CD14-positive monocyte (primary cell): ENCODE measurements around the gene KNTC1. TPM values are rescaled to one million over a fixed set of nuclear protein-coding genes. Genes with fewer than 3 reads are reported as not detected.

Experiments used
- DNase-seq, 3 donors: peaks; one replicate each; pipeline ENCODE4 v3.0.0-alpha.2; 2011 to 2022
- H2AFZ ChIP-seq: 2 replicates; pipeline ENCODE4 v1.6.0; 2012; ENCODE audit warnings: mild to moderate bottlenecking, low read depth, low read length, inconsistent platforms; ENCODE audit not compliant: insufficient read depth, poor library complexity, severe bottlenecking
- H3K27ac ChIP-seq, 2 donors: 1 replicate in 1 of 2; 2 replicates in 1 of 2; pipeline ENCODE4 v1.5.1; 2012 to 2013; ENCODE audit warnings: low read length in 2 of 2, control low read depth in 1 of 2, inconsistent platforms in 1 of 2, low read depth in 1 of 2, mild to moderate bottlenecking in 1 of 2
- H3K27me3 ChIP-seq, 2 donors: one replicate each; pipeline versions ENCODE4 v1.6.0 to v1.6.1; 2011 to 2013; ENCODE audit warnings: low read length in 2 of 2; ENCODE audit not compliant: control insufficient read depth in 2 of 2, insufficient read depth in 2 of 2
- H3K36me3 ChIP-seq, 2 donors: replicated peaks in 1 of 2; 1 replicate in 1 of 2; 2 replicates in 1 of 2; pipeline versions ENCODE4 v1.5.1 to v1.6.1; 2012 to 2013; ENCODE audit warnings: low read length in 2 of 2, control low read depth in 1 of 2, inconsistent platforms in 1 of 2, mild to moderate bottlenecking in 1 of 2; ENCODE audit not compliant: insufficient read depth in 2 of 2, control insufficient read depth in 1 of 2
- H3K4me1 ChIP-seq, 2 donors: 1 replicate in 1 of 2; 2 replicates in 1 of 2; pipeline versions ENCODE4 v1.5.1 to v1.6.1; 2012 to 2013; ENCODE audit warnings: low read length in 2 of 2, control low read depth in 1 of 2, inconsistent platforms in 1 of 2, mild to moderate bottlenecking in 1 of 2, moderate library complexity in 1 of 2; ENCODE audit not compliant: insufficient read depth in 2 of 2, control insufficient read depth in 1 of 2
- H3K4me2 ChIP-seq: replicated peaks from 2 replicates; pipeline ENCODE3; 2012; ENCODE audit warnings: low read length, moderate library complexity, mild to moderate bottlenecking; ENCODE audit not compliant: poor library complexity, severe bottlenecking; ENCODE audit errors: extremely low read depth
- H3K4me3 ChIP-seq, 3 experiments: fragments of 200-600 bp in 1 of 3; sonication (generic) in 1 of 3; replicated peaks in 1 of 3; 1 replicate in 2 of 3; 2 replicates in 1 of 3; pipeline ENCODE4 v1.5.1; 2011 to 2013; ENCODE audit warnings: low read length in 3 of 3, mild to moderate bottlenecking in 3 of 3, control low read depth in 2 of 3, low read depth in 2 of 3, inconsistent platforms in 1 of 3, moderate library complexity in 1 of 3
- H3K79me2 ChIP-seq: 2 replicates; pipeline ENCODE4 v1.6.0; 2012; ENCODE audit warnings: mild to moderate bottlenecking, control low read depth, inconsistent platforms, low read length, moderate library complexity; ENCODE audit not compliant: insufficient read depth
- H3K9ac ChIP-seq: 2 replicates; pipeline ENCODE4 v1.6.0; 2017; ENCODE audit warnings: low read length, mild to moderate bottlenecking; ENCODE audit not compliant: insufficient read depth, poor library complexity, severe bottlenecking
- H3K9me3 ChIP-seq, 2 donors: replicated peaks in 1 of 2; 1 replicate in 1 of 2; 2 replicates in 1 of 2; pipeline versions ENCODE4 v1.5.1 to v1.6.1; 2012 to 2013; ENCODE audit warnings: low read length in 2 of 2, control low read depth in 1 of 2; ENCODE audit not compliant: control insufficient read depth in 1 of 2, insufficient read depth in 1 of 2
- H4K20me1 ChIP-seq: 2 replicates; pipeline ENCODE4 v1.6.0; 2012; ENCODE audit warnings: mild to moderate bottlenecking, low read length, control low read depth, moderate library complexity; ENCODE audit not compliant: insufficient read depth
- H3K27ac Mint-ChIP-seq, 7 donors: one replicate each; pipeline ENCODE4 v1.8.0; 2020; ENCODE audit warnings: mild to moderate bottlenecking in 7 of 7, mixed read lengths in 7 of 7, moderate library complexity in 6 of 7, inconsistent platforms in 2 of 7
- H3K27me3 Mint-ChIP-seq, 3 donors: one replicate each; pipeline ENCODE4 v1.8.0; 2021 to 2022; ENCODE audit warnings: low read depth in 3 of 3, mild to moderate bottlenecking in 3 of 3, mixed read lengths in 3 of 3, moderate library complexity in 3 of 3, inconsistent platforms in 1 of 3
- H3K36me3 Mint-ChIP-seq, 2 donors: one replicate each; pipeline ENCODE4 v1.8.0; 2020; ENCODE audit warnings: mixed read lengths in 2 of 2, inconsistent platforms in 1 of 2, mild to moderate bottlenecking in 1 of 2
- H3K4me1 Mint-ChIP-seq: one replicate; pipeline ENCODE4 v1.8.0; 2020; ENCODE audit warnings: mild to moderate bottlenecking, mixed read lengths
- H3K4me3 Mint-ChIP-seq, 2 donors: one replicate each; pipeline ENCODE4 v1.8.0; 2020; ENCODE audit warnings: mild to moderate bottlenecking in 2 of 2, mixed read lengths in 2 of 2, moderate library complexity in 1 of 2
- H3K9me3 Mint-ChIP-seq, 7 donors: one replicate each; pipeline ENCODE4 v1.8.0; 2020 to 2022; ENCODE audit warnings: mixed read lengths in 7 of 7, mild to moderate bottlenecking in 6 of 7, moderate library complexity in 6 of 7, inconsistent platforms in 2 of 7
- WGBS: methylation state at CpG from one replicate; pipeline ENCODE4 v1.1.5; 2013; ENCODE audit warnings: missing lambda C conversion rate; ENCODE audit not compliant: insufficient coverage; 5-methylcytosine and 5-hydroxymethylcytosine counted together
- intact Hi-C, 2 donors: fragments of 100-400 bp; cut with micrococcal nuclease; formaldehyde crosslinking; loops; one replicate each; pipeline versions ENCODE4 v1.15.0 to v1.15.1; 2023
- polyA plus RNA-seq, 3 donors: library from polyadenylated mRNA; depleted of rRNA in 1 of 3; unstranded in 2 of 3; stranded (reverse) in 1 of 3; fragments of 300-500 nt in 2 of 3; fragments of >200 nt in 1 of 3; fragmentation: Illumina TruSeq in 2 of 3; gene quantifications; 1 replicate in 2 of 3; 2 replicates in 1 of 3; pipeline ENCODE4 v1.2.3, GENCODE V29; 2012 to 2021
- TF ChIP-seq, protein P1 (sequence below): fragments of 200-600 bp; IDR thresholded peaks from one replicate; pipeline ENCODE4 v1.8.0; 2022; ENCODE audit warnings: antibody characterized with exemption, mild to moderate bottlenecking

Gene KNTC1
- polyA plus RNA-seq, 3 donors, result 0.65 to 10.3 (median 0.81) TPM

DNA sequence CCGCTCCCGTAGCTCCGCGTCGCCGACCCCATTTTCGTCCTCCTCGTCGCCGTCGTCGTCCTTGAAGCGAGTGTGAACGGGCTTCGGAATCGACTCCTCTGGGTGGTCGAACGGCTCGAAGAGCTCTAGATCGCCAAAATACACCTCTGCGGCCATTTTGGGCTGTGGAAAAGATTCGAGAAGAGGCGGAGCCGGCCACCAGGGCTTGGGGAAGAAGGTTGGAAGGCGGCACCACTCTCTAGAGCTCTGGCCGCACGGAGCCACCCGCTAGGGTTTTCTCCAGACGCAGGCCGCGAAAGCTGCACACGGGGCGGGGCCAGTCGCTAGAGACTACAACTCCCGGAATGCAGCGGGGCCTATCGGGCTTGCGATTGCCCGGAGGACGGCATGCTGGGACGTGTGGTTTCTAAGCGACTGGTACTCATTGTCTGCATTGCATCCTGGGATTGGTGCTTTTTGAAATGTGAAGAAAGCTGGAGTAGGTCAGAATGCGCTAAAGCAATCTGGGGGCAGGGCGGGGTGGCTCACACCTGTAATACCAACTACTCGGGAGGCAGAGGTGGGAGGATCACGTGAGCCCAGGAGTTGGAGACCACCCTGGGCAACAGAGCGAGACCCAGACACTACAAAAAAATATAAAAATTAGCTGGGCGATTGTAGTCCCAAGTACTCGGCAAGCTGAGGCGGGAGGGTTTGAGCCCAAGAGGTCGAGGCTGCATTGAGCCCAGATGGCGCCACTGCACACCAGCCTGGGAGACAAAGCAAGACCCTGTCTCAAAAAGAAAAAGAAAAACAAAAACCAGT lies 26.2 kb upstream of the KNTC1 start, which contains the start of gene ZCCHC8:
TSS of gene ZCCHC8 (minus strand) at position 248 of the 804 bp plus-strand sequence. CDS start at position 156, 92 bp downstream.
- Mint-ChIP-seq H3K36me3 (peaks cover 28 to 42% of the 10 kb centered on the region in 2 donors), H3K27me3 (peaks cover 0 to 2% (median 0%) of the 10 kb centered on the region in 3 donors), H3K4me1 (peaks cover 41% of the 10 kb centered on the region), H3K27ac (peak within 1 kb of the TSS; percentile 95 to 99 (median 99)), H3K9me3 (peaks cover 0 to 2% (median 0%) of the 10 kb centered on the region in 7 donors), H3K4me3 (peak within 1 kb of the TSS; percentile 95 to 98)
- Histone ChIP-seq H4K20me1 (peaks cover 32% of the 10 kb centered on the region), H3K4me1 (peaks cover 32 to 50% of the 10 kb centered on the region in 2 donors), H3K9ac (peak within 1 kb of the TSS; percentile 98), H3K79me2 (peaks cover 61% of the 10 kb centered on the region), H3K4me2 (peak within 1 kb of the TSS; percentile 89), H3K27me3 (no peaks in the 10 kb centered on the region), H3K4me3 (peak within 1 kb of the TSS; percentile 71 to 99 (median 78)), H2AFZ (peak within 1 kb of the TSS; percentile 99), H3K27ac (peak within 1 kb of the TSS; percentile 84 to 99), H3K9me3 (no peaks in the 10 kb centered on the region), H3K36me3 (peaks cover 29 to 44% of the 10 kb centered on the region in 2 donors)
- WGBS, result under 1% methylated on average over 47 of the region's 52 CpGs
- intact Hi-C loops, result loop anchor here in 1 of 2 donors (10.0 kb wide), 1 partner anchor 236 kb away; the partner anchor contains the start of gene VPS33A
- TF ChIP-seq, protein P1, sequence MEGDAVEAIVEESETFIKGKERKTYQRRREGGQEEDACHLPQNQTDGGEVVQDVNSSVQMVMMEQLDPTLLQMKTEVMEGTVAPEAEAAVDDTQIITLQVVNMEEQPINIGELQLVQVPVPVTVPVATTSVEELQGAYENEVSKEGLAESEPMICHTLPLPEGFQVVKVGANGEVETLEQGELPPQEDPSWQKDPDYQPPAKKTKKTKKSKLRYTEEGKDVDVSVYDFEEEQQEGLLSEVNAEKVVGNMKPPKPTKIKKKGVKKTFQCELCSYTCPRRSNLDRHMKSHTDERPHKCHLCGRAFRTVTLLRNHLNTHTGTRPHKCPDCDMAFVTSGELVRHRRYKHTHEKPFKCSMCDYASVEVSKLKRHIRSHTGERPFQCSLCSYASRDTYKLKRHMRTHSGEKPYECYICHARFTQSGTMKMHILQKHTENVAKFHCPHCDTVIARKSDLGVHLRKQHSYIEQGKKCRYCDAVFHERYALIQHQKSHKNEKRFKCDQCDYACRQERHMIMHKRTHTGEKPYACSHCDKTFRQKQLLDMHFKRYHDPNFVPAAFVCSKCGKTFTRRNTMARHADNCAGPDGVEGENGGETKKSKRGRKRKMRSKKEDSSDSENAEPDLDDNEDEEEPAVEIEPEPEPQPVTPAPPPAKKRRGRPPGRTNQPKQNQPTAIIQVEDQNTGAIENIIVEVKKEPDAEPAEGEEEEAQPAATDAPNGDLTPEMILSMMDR, result no peak
- peak; percentile 97 to 98 (median 97) for DNase-seq

DNA sequence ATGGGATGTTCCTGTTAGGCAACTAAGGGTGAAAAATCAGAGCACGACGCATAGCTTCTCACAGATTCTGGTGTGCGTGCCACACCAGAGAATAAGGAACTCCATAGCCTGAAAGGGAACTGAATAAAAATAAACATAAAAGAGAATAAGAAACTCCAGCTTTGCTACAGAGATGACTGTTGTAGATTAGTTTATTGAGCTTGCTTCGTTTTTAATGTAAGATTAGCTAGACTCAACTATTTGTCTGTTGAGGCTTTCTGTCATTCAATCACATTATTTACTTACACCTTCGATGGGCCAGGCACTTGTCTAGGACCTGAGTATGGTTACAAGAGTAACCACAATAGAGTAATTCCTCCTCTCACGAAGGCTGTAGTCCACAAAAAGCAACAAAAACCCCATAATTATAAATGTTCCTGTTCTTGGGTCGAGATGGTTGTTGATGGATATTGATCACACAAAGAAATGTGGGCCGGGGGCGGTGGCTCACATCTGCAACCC lies 25.5 kb upstream of the KNTC1 start:
- Histone ChIP-seq H3K79me2 (peaks cover 59% of the 10 kb centered on the region), H3K27me3 (no peaks in the 10 kb centered on the region), H4K20me1 (peaks cover 35% of the 10 kb centered on the region), H3K27ac (peak overlapping the region; percentile 84 to 99), H3K4me1 (peaks cover 32 to 56% of the 10 kb centered on the region in 2 donors), H3K36me3 (peaks cover 34 to 46% of the 10 kb centered on the region in 2 donors), H3K9ac (peak overlapping the region; percentile 98), H2AFZ (peak overlapping the region; percentile 71), H3K4me3 (peak overlapping the region; percentile 71 to 99 (median 78)), H3K4me2 (peak overlapping the region; percentile 89), H3K9me3 (no peaks in the 10 kb centered on the region)
- H3K36me3 Mint-ChIP-seq, result peaks cover 33 to 45% of the 10 kb centered on the region in 2 donors
- intact Hi-C loops, result loop anchor here in 1 of 2 donors (10.0 kb wide), 1 partner anchor 237 kb away; the partner anchor contains the start of gene VPS33A
- DNase-seq, result peak; percentile 81 to 90 (median 87)
- peak overlapping the region; percentile 95 to 98 for H3K4me3 Mint-ChIP-seq
- H3K9me3 Mint-ChIP-seq, result peaks cover 0 to 2% (median 0%) of the 10 kb centered on the region in 7 donors
- TF ChIP-seq, protein P1, result no peak
- H3K4me1 Mint-ChIP-seq, result peaks cover 47% of the 10 kb centered on the region
- H3K27me3 Mint-ChIP-seq, result peaks cover 0 to 4% (median 0%) of the 10 kb centered on the region in 3 donors
- 94% methylated on average over 2 of the region's 9 CpGs for WGBS
- H3K27ac Mint-ChIP-seq, result peak overlapping the region; percentile 95 to 99 (median 99)
